ENCODE results near the gene AIMP2. TPM values are rescaled to one million over a fixed set of nuclear protein-coding genes. Genes with fewer than 3 reads are reported as not detected.
A peak's percentile ranks its signal among the peaks of the same experiment; 100 is the strongest.

AIMP2 gene
- total and polyA plus RNA-seq, 10 donors, result 14.0 to 27.3 (median 20.1) TPM

- Histone ChIP-seq H3K36me3 (peaks cover 5 to 100% (median 91%) of the 10 kb centered on the region in 6 donors), H3K4me1 (peaks cover 0 to 11% (median 3%) of the 10 kb centered on the region in 6 donors), H3K27me3 (replicated peaks in 1 of 7) (no peaks in the 10 kb centered on the region), H3K4me3 (no peak overlapping the region), H3K27ac (no peak overlapping the region), H3K9me3 (no peaks in the 10 kb centered on the region)
- WGBS, 5 donors, result 90 to 97% (median 93%) methylated on average over 11 of the region's 11 CpGs
- intact Hi-C loops (cut with DNase I; ENCODE audit: low total_unique reads), result no loop called here
- DNase-seq, result no peak
- TF ChIP-seq POLR2AphosphoS5 (IDR thresholded peaks at IDR 0.05) (no peak), CTCF (IDR thresholded peaks at IDR 0.05 in 8 of 11, conservative IDR thresholded peaks at IDR 0.05 in 3 of 11) (no peak), POLR2A (IDR thresholded peaks at IDR 0.05) (no peak)
Observed at GRCh38 chr7:6020371-6021286, 11.6 kb downstream of the AIMP2 start.

- no peak overlapping the region for H3K27ac ChIP-seq
- H3K36me3 ChIP-seq, result peaks cover 5 to 100% (median 84%) of the 10 kb centered on the region in 6 donors
- no peaks in the 10 kb centered on the region for H3K27me3 ChIP-seq (replicated peaks in 1 of 7)
- H3K9me3 ChIP-seq, result no peaks in the 10 kb centered on the region
- 93 to 99% (median 96%) methylated on average over 3 of the region's 3 CpGs for WGBS, 5 donors
- DNase-seq, result no peak
- intact Hi-C loops (cut with DNase I; ENCODE audit: low total_unique reads), result no loop called here
- no peak for TF ChIP-seq POLR2A (IDR thresholded peaks at IDR 0.05)
- TF ChIP-seq POLR2AphosphoS5 (IDR thresholded peaks at IDR 0.05), result no peak
- TF ChIP-seq CTCF (IDR thresholded peaks at IDR 0.05 in 8 of 11, conservative IDR thresholded peaks at IDR 0.05 in 3 of 11), result no peak
- no peak overlapping the region for H3K4me3 ChIP-seq
- H3K4me1 ChIP-seq, result peaks cover 15 to 31% (median 21%) of the 10 kb centered on the region in 6 donors
Observed at GRCh38 chr7:6022707-6023106, 13.6 kb downstream of the AIMP2 start.

- 69 to 90% (median 84%) methylated on average over 7 of the region's 7 CpGs for whole genome bisulfite sequencing, 5 donors
- H3K9me3 ChIP-seq, result no peaks in the 10 kb centered on the region
- DNase-seq, result no peak
Observed at GRCh38 chr7:6023974-6024435, 14.9 kb downstream of the AIMP2 start.

More at GRCh38 chr7:6023974-6024435, 14.9 kb downstream of the AIMP2 start:
- peak overlapping the region in 2 of 8 donors; percentile 30 to 93 for H3K27ac ChIP-seq
- intact Hi-C loops (cut with DNase I; ENCODE audit: low total_unique reads), result no loop called here
- TF ChIP-seq POLR2AphosphoS5 (IDR thresholded peaks at IDR 0.05) (no peak), CTCF (IDR thresholded peaks at IDR 0.05 in 8 of 11, conservative IDR thresholded peaks at IDR 0.05 in 3 of 11) (no peak), POLR2A (IDR thresholded peaks at IDR 0.05) (no peak)
- H3K4me1 ChIP-seq, result peaks cover 15 to 38% (median 21%) of the 10 kb centered on the region in 6 donors
- no peaks in the 10 kb centered on the region for H3K27me3 ChIP-seq (replicated peaks in 1 of 7)
- H3K4me3 ChIP-seq, result no peak overlapping the region
- peaks cover 4 to 100% (median 83%) of the 10 kb centered on the region in 6 donors for H3K36me3 ChIP-seq
